Endodermal cell (in vitro differentiated cells): ENCODE measurements around the gene KIR2DL4. TPM values are rescaled to one million over a fixed set of nuclear protein-coding genes. Genes with fewer than 3 reads are reported as not detected.
"Not testable (repeated sequence)": the region's sequence is repeated elsewhere in the genome, so short reads cannot be mapped to it uniquely, and the experiment has no call there.

Experiments used
- DNase-seq: peaks from one replicate; pipeline ENCODE4 v3.0.0-alpha.2; 2017
- H3K27ac ChIP-seq: 2 replicates; pipeline ENCODE4 v1.5.1; 2013; ENCODE audit warnings: mild to moderate bottlenecking, low read depth, low read length, moderate library complexity
- H3K27me3 ChIP-seq: 2 replicates; pipeline ENCODE4 v1.6.1; 2013; ENCODE audit warnings: mild to moderate bottlenecking, low read length, moderate library complexity; ENCODE audit not compliant: insufficient read depth, control insufficient read depth, poor library complexity, severe bottlenecking
- H3K36me3 ChIP-seq: 2 replicates; pipeline ENCODE4 v1.7.0; 2013; ENCODE audit warnings: mild to moderate bottlenecking, low read length, moderate library complexity; ENCODE audit not compliant: control insufficient read depth, insufficient read depth
- H3K4me1 ChIP-seq: one replicate; pipeline ENCODE4 v1.7.0; 2013; ENCODE audit warnings: low read length; ENCODE audit not compliant: control insufficient read depth, insufficient read depth
- H3K4me3 ChIP-seq: 2 replicates; pipeline ENCODE4 v1.5.1; 2013; ENCODE audit warnings: mild to moderate bottlenecking, low read length, moderate library complexity
- H3K9ac ChIP-seq: 2 replicates; pipeline ENCODE4 v1.6.1; 2013; ENCODE audit warnings: mild to moderate bottlenecking, low read length, moderate library complexity; ENCODE audit not compliant: poor library complexity, severe bottlenecking; ENCODE audit errors: extremely low read depth
- H3K9me3 ChIP-seq: 2 replicates; pipeline ENCODE4 v1.6.1; 2013; ENCODE audit warnings: mild to moderate bottlenecking, low read length, moderate library complexity; ENCODE audit not compliant: control insufficient read depth
- H3K27ac Mint-ChIP-seq: 2 replicates; pipeline ENCODE4 v1.8.0; 2020; ENCODE audit warnings: mixed read lengths
- H3K27me3 Mint-ChIP-seq: 2 replicates; pipeline ENCODE4 v1.8.0; 2021; ENCODE audit warnings: mild to moderate bottlenecking, mixed read lengths; ENCODE audit not compliant: insufficient read depth
- H3K36me3 Mint-ChIP-seq: 2 replicates; pipeline ENCODE4 v1.8.0; 2020; ENCODE audit warnings: low read depth, mixed read lengths
- H3K4me1 Mint-ChIP-seq: 2 replicates; pipeline ENCODE4 v1.8.0; 2020; ENCODE audit warnings: mixed read lengths
- H3K4me3 Mint-ChIP-seq: 2 replicates; pipeline ENCODE4 v1.8.0; 2020; ENCODE audit warnings: mild to moderate bottlenecking, moderate library complexity, mixed read lengths
- H3K9me3 Mint-ChIP-seq: 2 replicates; pipeline ENCODE4 v1.8.0; 2020; ENCODE audit warnings: mild to moderate bottlenecking, mixed read lengths
- WGBS, 2 experiments: methylation state at CpG; one replicate each; pipeline versions ENCODE4 v1.1.5 to v1.1.7; 2013; ENCODE audit warnings: missing lambda C conversion rate in 2 of 2, mixed read lengths in 1 of 2; ENCODE audit not compliant: insufficient coverage in 1 of 2, insufficient read length in 1 of 2; 5-methylcytosine and 5-hydroxymethylcytosine counted together
- long read RNA-seq, 4 experiments: library from polyadenylated mRNA in 2 of 4; library from RNA in 1 of 4; library from capped mRNA in 1 of 4; stranded (forward) in 3 of 4; unstranded in 1 of 4; transcript quantifications; one replicate each; pipeline ENCODE4 v2.0.0, GENCODE V29; 2020 to 2021; ENCODE audit warnings: inconsistent platforms in 1 of 4
- polyA plus RNA-seq, 2 experiments: library from polyadenylated mRNA; stranded (reverse); fragments of 50-300 nt; gene quantifications; one replicate each; pipeline ENCODE4 v1.2.3, GENCODE V29; 2013
- total RNA-seq, 2 donors: library from RNA; stranded (reverse); fragmentation: NEBNext Ultra II Directional in 1 of 2; extraction: Animal tissue kit (Norgen Biotek cat#: 25700) in 1 of 2; gene quantifications; 2 replicates in 1 of 2; 3 replicates in 1 of 2; pipeline ENCODE4 v1.2.1, GENCODE V29; 2021
- TF ChIP-seq, protein P1 (sequence below): fragments of 200-600 bp; sonication (generic); conservative IDR thresholded peaks from 2 replicates; pipeline ENCODE4 v1.5.0; 2021; ENCODE audit warnings: antibody characterized with exemption, mild to moderate bottlenecking

The KIR2DL4 gene
- total RNA-seq: not detected
- polyA plus RNA-seq (2013, experiment 1 of 2): not detected
- not detected for polyA plus RNA-seq (2013, experiment 2 of 2)
- long read RNA-seq, experiment 1: 0 reads
- long read RNA-seq, experiment 2: 0 reads
- long read RNA-seq, experiment 3: 0 reads
- long read RNA-seq, experiment 4: 0 reads

DNA sequence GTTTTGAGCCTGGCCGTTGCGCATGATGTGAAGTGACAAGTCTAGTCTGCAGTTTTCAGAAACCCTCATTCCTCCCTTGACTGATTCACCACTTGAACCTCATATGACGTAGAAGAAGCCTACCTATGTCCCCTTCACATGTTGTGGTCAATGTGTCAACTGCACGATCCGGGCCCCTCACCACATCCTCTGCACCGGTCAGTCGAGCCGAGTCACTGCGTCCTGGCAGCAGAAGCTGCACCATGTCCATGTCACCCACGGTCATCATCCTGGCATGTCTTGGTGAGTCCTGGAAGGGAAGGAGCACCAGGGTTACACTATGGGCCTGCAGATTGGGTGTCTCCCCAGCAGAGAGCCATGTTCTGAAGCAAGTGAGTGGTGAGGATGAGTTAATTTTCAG lies at the start of gene KIR2DL4:
TSS of gene KIR2DL4 (plus strand) at position 201 of the 400 bp plus-strand sequence. CDS start at position 243, 42 bp downstream.
- TF ChIP-seq, protein P1, sequence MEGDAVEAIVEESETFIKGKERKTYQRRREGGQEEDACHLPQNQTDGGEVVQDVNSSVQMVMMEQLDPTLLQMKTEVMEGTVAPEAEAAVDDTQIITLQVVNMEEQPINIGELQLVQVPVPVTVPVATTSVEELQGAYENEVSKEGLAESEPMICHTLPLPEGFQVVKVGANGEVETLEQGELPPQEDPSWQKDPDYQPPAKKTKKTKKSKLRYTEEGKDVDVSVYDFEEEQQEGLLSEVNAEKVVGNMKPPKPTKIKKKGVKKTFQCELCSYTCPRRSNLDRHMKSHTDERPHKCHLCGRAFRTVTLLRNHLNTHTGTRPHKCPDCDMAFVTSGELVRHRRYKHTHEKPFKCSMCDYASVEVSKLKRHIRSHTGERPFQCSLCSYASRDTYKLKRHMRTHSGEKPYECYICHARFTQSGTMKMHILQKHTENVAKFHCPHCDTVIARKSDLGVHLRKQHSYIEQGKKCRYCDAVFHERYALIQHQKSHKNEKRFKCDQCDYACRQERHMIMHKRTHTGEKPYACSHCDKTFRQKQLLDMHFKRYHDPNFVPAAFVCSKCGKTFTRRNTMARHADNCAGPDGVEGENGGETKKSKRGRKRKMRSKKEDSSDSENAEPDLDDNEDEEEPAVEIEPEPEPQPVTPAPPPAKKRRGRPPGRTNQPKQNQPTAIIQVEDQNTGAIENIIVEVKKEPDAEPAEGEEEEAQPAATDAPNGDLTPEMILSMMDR: no peak
- no peaks in the 10 kb centered on the region for H3K27me3 ChIP-seq
- H3K9me3 ChIP-seq: peaks cover 30% of the 10 kb centered on the region
- Mint-ChIP-seq H3K27me3 (peaks cover 1% of the 10 kb centered on the region), H3K9me3 (peaks cover 67% of the 10 kb centered on the region), H3K4me1 (no peaks in the 10 kb centered on the region), H3K36me3 (no peaks in the 10 kb centered on the region), H3K4me3 (no peak within 1 kb of the TSS), H3K27ac (no peak within 1 kb of the TSS)
- no peaks in the 10 kb centered on the region for H3K36me3 ChIP-seq
- H3K27ac ChIP-seq: no peak within 1 kb of the TSS
- H3K4me1 ChIP-seq: no peaks in the 10 kb centered on the region
- no peak for DNase-seq
- no peak within 1 kb of the TSS for H3K9ac ChIP-seq
- WGBS, 2 experiments: 83 to 85% methylated on average over 5 to 10 of the region's 10 CpGs
- no peak within 1 kb of the TSS for H3K4me3 ChIP-seq

DNA sequence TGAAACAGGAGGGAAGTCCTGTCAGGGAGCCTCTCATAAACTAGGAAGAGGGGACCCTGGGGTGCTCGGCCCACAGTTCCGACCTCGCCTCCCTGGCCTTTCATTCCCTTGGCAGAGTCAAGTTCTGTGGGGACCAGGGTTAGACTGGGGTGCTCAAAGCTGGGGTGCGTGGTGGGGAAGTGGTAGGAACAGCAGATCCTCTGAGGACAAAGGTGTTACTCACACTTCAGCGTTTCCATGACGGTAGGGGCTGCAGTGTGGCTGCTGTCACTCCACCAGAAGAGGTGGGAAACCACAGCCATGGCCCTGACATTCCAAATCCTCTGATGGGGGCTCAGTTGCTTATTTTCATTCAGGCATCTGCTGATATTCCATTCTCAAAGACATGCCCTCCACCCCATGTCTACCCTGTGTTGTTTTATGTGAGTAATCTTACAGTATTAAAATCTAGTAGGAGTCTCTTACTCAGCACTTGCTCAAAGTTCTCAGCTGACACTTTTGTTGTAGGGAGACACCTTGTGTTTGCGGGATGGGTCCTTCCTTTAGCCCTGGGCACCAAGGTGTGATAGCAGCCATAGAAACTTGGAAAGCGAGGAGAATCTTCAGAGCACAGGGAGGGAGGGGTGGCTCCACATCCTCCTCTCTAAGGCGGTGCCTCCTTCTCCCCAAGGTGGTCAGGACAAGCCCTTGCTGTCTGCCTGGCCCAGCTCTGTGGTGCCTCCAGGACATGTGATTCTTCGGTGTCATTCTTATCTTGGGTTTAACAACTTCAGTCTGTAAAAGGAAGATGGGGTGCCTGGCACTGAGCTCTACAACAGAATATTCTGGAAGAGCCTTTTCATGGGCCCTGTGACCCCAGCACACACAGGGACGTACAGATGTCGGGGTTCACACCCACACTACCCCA lies 47.0 kb upstream of the KIR2DL4 start:
- H3K9me3 ChIP-seq, H3K4me3 Mint-ChIP-seq, H3K27ac Mint-ChIP-seq, H3K27me3 ChIP-seq, H3K27ac ChIP-seq, DNase-seq, H3K36me3 Mint-ChIP-seq, H3K9ac ChIP-seq, H3K27me3 Mint-ChIP-seq, H3K4me1 ChIP-seq, H3K36me3 ChIP-seq, H3K4me3 ChIP-seq, H3K4me1 Mint-ChIP-seq: not testable (repeated sequence)
- H3K9me3 Mint-ChIP-seq: peaks cover 94% of the 10 kb centered on the region
- WGBS, 2 experiments: 72% methylated on average over 10 of the region's 12 CpGs; no CpG with 5 or more reads in 1 of the 2 experiments

DNA sequence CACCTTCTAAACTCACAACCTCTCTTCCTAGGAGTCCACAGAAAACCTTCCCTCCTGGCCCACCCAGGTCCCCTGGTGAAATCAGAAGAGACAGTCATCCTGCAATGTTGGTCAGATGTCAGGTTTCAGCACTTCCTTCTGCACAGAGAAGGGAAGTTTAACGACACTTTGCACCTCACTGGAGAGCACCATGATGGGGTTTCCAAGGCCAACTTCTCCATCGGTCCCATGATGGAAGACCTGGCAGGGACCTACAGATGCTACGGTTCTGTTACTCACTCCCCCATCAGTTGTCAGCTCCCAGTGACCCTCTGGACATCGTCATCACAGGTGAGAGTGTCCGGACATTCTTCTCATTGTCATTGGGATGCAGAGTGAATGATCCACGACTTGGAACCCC lies 44.8 kb upstream of the KIR2DL4 start:
- H3K36me3 Mint-ChIP-seq, H3K27ac ChIP-seq, H3K27me3 Mint-ChIP-seq, DNase-seq, H3K9me3 ChIP-seq, H3K27ac Mint-ChIP-seq, H3K4me1 ChIP-seq, H3K27me3 ChIP-seq, H3K36me3 ChIP-seq, H3K4me3 ChIP-seq, H3K4me1 Mint-ChIP-seq, H3K4me3 Mint-ChIP-seq, H3K9ac ChIP-seq: not testable (repeated sequence)
- 56 to 73% methylated on average over 2 to 6 of the region's 6 CpGs for WGBS, 2 experiments
- H3K9me3 Mint-ChIP-seq: peaks cover 94% of the 10 kb centered on the region

DNA sequence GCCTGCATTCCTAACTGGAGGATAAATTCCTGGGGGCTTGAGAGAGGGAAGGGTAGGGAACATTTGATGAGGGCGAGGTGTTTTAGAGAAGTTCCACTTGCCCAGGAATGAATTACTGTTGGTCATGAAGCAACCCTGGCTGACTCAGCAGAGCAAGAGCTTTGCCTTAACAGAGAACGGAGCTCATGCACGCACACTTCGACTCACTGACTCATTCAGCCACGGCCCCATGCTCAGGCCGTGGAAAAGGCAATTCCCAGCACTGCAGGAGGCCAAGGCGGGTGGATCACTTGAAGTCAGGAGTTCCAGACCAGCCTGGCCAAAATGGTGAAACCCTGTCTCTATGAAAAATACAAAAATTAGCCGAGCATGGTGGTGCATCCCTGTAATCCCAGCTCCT lies 39.2 kb upstream of the KIR2DL4 start:
- H3K27me3 Mint-ChIP-seq, H3K4me3 ChIP-seq, H3K9me3 ChIP-seq, H3K36me3 ChIP-seq, H3K27me3 ChIP-seq, H3K4me1 Mint-ChIP-seq, H3K27ac ChIP-seq, H3K4me1 ChIP-seq, H3K9ac ChIP-seq, DNase-seq, H3K4me3 Mint-ChIP-seq, H3K36me3 Mint-ChIP-seq, H3K27ac Mint-ChIP-seq: not testable (repeated sequence)
- peaks cover 89% of the 10 kb centered on the region for H3K9me3 Mint-ChIP-seq
- 47 to 73% methylated on average over 3 to 8 of the region's 8 CpGs for WGBS, 2 experiments

DNA sequence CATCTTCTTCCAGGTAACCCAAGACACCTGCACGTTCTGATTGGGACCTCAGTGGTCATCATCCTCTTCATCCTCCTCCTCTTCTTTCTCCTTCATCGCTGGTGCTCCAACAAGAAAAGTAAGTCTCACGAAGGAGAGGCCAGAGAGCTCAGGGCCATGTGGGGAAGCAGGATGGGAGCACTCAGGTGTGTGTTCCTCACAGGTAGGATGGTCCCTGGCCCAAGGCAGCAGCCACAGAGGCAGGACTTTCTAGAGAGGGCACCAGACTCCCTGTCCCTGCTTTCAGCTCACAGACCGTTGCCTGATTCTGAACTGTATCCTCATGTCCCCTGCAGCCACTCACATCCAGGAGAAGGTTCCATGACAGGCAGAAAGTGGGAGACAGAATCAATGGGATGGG lies 36.9 kb upstream of the KIR2DL4 start:
- H3K27me3 Mint-ChIP-seq: not testable (repeated sequence)

DNA sequence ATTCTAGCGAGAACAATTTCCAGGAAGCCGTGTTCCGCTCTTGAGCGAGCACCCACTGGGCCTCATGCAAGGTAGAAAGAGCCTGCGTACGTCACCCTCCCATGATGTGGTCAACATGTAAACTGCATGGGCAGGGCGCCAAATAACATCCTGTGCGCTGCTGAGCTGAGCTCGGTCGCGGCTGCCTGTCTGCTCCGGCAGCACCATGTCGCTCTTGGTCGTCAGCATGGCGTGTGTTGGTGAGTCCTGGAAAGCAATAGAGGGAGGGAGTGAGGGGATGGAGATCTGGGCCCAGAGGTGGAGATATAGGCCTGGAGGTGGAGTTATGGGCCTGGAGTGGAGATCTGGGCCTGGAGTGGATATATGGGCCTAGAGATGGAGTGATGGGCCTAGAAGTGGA lies 33.8 kb upstream of the KIR2DL4 start, which contains the start of gene KIR2DL1:
TSS of gene KIR2DL1 (plus strand) at position 148 of the 400 bp plus-strand sequence. CDS start at position 206, 58 bp downstream.
- not testable (repeated sequence) for H3K4me3 Mint-ChIP-seq, H3K27me3 Mint-ChIP-seq, H3K36me3 ChIP-seq, H3K27ac ChIP-seq, H3K27me3 ChIP-seq, H3K4me1 ChIP-seq, DNase-seq, H3K9me3 ChIP-seq, H3K4me1 Mint-ChIP-seq, H3K27ac Mint-ChIP-seq, H3K9ac ChIP-seq, H3K4me3 ChIP-seq, H3K36me3 Mint-ChIP-seq
- 88 to 91% methylated on average over 4 to 15 of the region's 15 CpGs for WGBS, 2 experiments
- peaks cover 94% of the 10 kb centered on the region for H3K9me3 Mint-ChIP-seq

More for the DNA sequence above, 36.9 kb upstream of the KIR2DL4 start:
- peaks cover 91% of the 10 kb centered on the region for H3K9me3 Mint-ChIP-seq
- DNase-seq, H3K9ac ChIP-seq, H3K4me3 ChIP-seq, H3K9me3 ChIP-seq, H3K27ac ChIP-seq, H3K36me3 Mint-ChIP-seq, H3K27me3 ChIP-seq, H3K4me1 Mint-ChIP-seq, H3K4me1 ChIP-seq, H3K4me3 Mint-ChIP-seq, H3K27ac Mint-ChIP-seq, H3K36me3 ChIP-seq: not testable (repeated sequence)
- WGBS, 2 experiments: 35% methylated on average over 3 of the region's 4 CpGs; no CpG with 5 or more reads in 1 of the 2 experiments
